Ammon's horn (tissue), 1 donor: ENCODE results near the gene CALML3.

Source experiments
- DNase-seq: peaks from one replicate; pipeline ENCODE4 v3.0.0-alpha.2; 2016; ENCODE audit warnings: low spot score

CALML3 gene

DNA sequence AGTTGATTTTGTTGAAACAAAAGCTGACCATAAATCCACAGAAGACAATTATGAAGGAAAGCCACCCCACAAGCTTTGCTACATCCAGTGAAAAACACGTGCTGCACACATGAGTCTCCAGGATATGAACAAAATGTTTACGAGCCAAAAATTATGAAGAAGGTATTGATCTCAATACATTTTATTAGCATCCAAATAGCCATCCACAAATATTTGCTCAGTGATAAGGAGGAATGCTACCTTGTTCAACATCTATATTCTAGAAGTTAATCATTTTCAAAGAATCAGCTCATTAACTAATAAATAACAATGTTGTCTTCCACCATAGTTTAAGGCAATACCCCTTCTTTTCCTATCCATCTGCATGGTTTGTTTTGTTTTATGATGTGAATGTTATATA lies 42.7 kb downstream of the CALML3 start:
- DNase-seq = no peak

DNA sequence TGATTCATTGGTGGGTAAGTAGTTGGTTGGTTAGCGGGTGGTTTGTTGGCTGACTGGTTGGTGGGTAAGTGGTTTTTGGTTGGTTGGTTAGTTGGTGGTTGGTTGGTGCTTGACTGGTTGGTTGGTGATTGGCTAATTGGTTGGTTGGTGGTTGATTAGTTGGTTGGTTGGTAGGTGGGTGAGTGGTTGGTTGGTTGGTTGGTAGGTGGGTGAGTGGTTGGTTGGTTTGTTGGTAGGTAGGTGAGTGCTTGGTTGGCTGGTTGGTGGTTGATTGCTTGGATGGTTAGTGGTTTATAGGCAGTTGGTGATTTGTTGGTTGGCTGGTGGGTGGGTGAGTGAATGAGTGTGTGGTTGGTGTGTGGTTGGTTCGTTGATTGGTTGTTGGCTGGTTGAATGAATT lies 44.2 kb downstream of the CALML3 start:
- no peak for DNase-seq

DNA sequence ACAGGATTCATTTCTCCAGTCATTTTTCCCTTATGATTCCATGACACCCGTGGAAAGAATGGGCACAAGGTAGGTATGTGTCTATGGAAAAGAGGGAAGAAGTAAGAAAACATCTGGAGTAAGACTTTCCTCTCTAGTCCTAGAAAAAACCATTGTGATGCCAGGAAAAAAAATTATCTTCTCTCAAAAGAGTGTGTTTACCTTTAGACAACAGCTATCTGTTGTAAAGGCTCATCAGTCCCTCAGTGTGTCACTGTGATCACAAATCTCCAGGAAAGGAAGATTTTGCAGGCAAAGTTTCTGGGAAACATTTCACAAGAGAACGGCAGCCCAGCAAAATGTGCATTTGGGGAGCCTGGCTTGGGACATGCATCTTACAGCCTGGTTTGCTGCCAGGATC lies 44.8 kb downstream of the CALML3 start:
- DNase-seq = no peak

DNA sequence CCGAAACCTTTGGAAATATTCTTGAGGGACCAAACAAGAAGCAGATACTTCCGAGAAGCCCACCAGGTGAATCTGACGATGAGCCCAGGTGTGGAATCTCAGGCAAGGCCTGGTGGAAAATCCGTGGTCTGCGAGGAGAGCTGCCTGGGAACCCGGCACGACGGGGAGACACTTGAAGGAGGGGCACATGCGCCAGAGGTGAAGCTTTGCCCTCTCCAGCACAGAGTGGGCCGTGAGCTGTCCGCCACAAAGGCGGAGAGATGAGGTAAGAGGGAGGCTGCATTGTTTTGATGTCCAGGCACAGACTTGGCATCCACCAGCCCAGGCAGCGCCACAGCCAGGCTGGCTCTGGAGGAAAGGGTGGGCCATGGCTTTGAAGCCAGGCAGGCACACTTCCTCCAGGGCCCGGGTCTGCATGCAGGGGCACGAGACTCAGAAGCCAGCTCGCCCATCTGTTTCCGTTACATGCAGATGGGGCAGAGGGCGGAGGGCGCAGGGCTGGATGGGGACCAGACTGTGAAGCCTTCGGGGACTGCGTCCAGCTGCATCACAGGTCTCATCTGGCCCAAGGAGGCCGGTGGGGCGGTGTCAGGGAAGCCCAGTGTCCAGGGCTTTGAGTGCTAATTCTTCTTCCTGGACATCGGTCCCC lies 45.4 kb downstream of the CALML3 start:
- DNase-seq = no peak

DNA sequence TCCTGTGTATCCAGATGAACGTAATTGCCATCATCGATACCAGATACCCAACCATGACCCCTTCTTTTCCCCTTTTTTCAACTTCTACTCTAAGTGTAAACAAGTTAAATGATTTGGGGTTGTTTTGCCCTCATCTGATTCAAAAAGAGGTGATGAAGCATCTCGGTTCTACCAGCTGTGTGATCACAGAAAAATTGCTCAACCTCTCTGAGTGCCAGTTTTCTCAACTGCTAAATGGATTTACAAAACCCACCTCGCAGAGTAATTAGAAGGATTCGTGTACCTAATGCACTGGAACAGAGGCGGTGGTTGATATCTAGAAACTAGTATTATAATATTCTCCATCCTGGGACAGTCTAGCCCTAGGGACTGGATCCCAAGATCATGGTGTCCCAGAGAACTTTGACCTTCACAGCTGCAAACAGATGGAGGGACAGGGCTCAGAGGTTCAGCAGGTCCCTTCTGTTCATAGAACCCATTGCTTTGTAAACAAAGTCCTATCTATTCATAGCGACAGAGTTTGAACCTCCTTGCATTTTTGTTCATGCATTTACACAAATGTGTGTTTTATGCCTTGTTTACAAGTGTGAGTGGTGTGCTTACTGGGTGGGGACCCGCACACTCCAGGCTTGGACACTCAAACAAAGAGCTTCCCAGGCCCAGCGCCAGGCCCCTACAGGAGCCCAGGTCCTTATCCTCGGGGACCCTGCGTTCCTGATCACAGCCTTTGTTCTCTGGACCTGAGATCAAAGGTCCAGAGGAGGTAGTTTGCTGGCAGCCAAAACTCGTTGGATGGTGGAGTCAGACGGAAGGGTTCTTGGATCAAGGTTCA lies 46.4 kb downstream of the CALML3 start:
- DNase-seq = no peak

DNA sequence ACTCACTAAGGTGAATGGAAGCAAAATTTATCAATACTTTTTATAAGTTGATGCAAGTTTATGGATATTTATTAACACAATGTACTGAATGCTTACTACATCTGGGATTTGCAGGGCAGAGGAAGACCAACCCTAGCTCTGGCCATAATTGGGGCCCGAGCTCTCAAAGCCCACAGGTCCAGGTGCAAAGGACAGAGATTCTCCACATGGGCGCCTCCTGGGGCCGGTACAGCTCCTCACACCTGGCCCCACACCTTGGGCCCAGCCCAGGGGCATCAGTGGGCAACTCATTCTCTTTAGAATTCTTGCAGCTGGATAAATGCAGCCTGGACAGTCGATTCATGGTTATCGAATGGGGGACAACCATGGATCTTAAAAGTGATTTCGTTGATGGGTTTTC lies 47.1 kb downstream of the CALML3 start:
- DNase-seq = no peak

DNA sequence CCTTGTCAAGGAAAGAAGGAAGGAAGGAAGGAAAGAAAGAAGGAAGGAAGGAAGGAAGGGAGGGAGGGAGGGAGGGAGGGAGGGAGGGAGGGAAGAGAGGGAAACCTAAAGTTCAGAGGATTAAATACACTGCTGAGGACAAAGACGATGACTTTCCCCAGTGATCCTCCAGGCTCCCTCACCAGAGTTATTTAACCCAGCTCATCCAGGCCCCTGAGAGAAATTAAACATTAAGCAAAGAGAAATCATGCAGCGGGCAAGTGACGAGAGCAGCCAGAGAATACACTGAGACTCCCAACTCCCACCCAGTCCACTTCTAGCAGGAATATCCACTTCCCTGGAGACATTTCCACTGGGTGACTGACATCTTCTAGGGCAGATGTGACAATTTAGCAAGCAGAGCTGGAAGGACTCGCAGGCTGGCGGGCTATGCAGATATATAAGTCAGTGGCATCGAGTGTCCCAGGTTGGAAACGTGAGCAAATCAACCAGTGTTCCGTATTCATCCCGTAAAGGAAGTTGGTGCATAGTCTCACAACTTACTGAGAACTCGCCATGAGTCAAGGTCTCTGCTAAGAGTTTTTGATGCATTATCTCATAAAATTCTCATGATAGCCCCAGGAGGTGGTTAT lies 48.7 kb downstream of the CALML3 start:
- no peak for DNase-seq

DNA sequence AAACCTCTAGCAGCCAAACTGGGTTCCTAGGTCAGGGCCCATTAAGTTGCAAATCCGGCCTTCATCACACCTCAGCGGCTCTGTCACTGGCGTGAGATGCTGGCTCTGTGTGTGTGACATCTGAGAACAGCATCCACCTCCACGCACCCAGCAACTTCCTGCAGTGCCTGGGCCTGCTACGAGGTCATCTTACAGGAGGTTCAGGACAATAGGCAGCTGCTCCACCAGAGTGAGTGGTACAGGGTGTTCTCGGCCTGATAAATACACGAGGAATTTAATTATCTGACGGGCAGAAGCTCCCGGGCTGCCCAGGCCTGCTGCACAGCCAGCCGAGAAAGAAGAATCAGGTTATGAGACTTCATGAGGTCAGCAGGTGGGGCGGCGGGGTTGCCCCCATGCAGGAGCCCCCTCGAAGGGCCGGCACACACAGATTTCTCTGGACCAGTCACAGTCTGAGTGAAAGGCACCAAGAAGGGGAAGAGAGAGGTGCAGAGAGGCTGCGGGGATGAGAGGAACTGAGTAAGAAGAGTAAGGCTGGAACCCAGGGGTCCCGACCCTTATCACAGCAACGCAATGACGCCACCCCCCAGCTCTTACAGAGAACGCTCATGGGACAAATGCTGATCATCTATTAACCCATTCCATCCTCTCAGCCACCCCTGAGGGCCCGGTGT lies 49.3 kb downstream of the CALML3 start:
- DNase-seq = no peak

DNA sequence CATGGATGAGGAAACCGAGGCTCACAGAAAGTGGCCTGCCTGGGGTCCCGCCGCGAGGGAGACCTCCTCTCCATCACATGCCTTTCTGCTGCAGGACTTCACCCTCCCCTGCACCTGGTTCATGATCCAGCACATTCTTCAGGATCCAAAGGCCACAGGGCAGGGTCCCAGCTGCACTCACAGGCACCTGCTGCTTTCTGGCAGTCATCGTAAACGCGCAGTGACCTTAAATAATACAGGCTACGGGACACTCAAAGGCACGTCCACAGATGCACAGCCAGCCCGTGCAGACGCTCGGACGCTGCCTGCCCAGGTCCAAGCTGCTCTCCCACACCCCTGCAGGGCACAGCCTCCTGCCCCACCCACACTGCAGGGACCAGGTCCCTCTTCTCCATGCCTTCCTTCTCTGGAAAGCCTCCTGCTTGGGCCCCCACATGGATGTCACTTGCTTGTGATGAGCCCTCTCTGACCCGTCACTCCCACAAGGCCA lies 49.9 kb downstream of the CALML3 start:
- no peak for DNase-seq

DNA sequence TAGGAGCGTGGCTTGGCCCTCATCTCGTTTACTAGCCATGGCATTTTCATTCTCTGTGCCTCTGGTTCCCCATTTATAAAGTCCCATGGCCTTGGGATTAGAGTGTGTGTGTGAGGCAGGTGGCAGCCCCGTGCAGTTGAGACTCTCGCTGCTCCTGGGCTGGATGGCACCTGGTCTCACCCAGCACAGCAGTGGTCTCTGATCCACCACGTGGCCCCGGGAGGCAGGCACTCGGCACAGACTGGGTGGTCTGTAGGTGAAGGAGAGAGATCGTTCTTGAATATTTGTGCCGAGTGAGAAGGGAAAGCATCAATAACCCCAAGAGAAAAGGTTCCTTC lies 50.4 kb downstream of the CALML3 start:
- no peak for DNase-seq

DNA sequence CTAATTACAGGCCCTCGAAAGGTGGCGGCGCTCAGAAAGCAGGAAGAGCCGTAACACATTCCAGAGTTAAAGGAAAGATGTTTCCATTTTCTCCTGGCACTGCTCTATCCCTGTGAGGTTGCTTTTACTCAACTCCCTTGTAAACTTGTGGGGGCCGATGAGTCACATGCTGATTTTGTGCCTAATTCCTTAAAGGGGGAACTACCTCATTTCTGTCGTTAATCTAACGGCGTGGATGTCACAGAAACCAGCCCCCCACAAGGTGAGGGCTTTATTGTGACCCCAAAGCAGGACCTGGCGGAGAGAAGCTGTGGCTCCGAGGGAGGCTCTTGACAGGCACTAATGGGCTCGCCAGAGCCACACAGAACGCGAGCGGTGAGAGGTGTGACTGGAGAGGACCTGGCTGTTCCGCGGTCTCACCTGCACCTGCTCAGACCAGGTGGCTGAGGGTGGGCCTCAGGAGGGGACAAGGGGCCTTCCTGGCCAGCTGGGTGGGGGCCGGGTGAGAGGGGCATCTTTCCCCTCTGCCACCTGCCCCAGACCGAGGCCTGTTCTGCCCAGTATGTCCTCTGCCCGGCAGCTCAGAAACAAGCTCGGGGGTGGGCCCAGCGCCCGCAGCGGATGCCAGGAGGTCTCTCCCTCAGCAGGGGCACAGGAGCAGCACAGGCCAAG lies 50.9 kb downstream of the CALML3 start:
- no peak for DNase-seq

DNA sequence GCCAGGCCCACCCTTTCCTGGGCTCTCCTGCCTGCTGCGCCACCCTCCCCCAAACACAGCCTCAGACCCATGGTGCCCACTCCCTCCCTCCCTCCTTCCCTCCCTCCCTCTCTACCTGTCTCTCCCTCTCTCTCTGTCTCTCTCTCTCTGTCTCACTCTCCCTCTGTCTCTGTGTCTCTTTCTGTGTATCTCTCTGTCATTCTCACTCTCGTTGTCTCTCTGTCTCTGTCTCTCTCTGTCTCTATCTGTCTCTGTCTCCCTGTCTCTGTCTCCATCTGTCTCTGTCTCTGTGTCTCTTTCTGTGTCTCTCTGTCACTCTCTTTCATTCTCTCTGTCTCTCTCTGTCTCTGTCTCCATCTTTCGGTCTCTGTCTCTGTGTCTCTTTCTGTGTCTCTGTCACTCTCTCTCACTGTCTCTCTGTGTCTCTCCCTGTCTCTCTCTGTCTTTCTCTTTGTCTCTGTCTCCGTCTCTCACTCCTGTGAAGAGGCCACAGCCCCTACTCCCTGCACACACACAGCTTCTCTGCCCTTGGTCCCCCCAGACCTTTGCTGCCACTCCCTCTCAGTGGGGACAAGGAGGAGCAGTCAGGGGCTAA lies 51.5 kb downstream of the CALML3 start:
- DNase-seq = no peak
